Measurements from ENCODE around the gene CTDNEP1. TPM values are rescaled to one million over a fixed set of nuclear protein-coding genes. Genes with fewer than 3 reads are reported as not detected.

The CTDNEP1 gene
- total and polyA plus RNA-seq, 4 donors: 11.0 to 28.6 (median 18.6) TPM

DNA sequence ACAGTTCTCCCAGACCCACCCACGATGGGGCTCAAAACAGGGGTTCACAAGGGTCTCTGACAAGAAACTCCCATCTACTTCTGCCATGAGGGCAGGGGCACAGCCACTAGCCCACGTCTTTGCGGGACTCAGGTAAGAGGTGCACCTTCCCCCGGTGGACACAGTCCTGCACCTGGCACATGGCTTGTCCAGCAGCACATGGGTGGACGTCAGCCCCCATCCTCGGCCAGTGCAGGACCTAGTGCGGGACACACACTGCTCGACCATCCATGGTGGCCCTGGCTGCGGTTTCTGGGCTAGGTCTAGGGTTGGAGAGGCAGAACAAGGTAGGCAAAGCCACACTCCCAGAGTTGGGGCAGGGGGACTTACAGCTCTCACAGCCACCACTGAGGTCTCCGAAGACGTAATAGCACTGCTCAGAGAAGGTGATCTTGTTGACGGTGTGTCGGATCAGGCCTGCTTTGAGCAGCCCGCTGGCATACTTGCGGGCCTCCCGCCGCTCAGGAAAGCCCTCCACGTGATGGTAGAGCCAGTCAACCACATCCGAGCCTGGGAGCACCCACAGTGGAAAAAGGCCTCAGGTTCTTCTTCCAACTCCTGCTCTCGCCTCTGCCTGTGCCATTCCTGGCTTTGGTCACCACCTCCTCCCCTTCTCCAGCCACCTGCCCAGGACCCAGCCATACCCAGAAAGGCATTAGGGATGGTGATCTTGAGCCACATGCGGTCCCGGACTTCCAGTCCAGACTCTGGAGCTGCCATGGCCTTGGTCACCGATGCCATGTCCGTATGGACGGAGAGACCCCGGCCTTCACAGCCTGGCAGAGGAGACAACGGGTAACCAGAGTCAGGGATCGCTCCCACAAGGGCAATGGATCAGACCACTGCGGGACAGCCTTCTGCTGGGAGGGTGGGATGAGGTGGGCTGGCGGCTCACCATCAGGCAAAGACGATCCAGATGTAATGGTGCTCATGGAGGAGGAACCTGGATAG lies 24.5 kb downstream of the CTDNEP1 start:
- no peaks in the 10 kb centered on the region for H3K27me3 ChIP-seq (ENCODE audit: control insufficient read depth in 4 of 4, insufficient read depth in 4 of 4, low read length in 3 of 4)
- DNase-seq (ENCODE audit: low spot score): no peak
- H3K27ac ChIP-seq (ENCODE audit: low read depth in 1 of 2, low read length in 2 of 2): no peak overlapping the region
- no peak overlapping the region for H3K9ac ChIP-seq (ENCODE audit: low read depth in 1 of 2, low read length in 2 of 2)
- no peaks in the 10 kb centered on the region for H3K9me3 ChIP-seq (ENCODE audit: control insufficient read depth in 4 of 4, low read length in 3 of 4)
- H3K36me3 ChIP-seq (ENCODE audit: control insufficient read depth in 4 of 4, insufficient read depth in 3 of 4, low read depth in 1 of 4, low read length in 3 of 4): peaks cover 21 to 76% (median 44%) of the 10 kb centered on the region in 4 donors
- 96% methylated on average over 31 of the region's 31 CpGs for WGBS
- H3K4me3 ChIP-seq (ENCODE audit: low read depth in 1 of 3, low read length in 3 of 3): no peak overlapping the region
- TF ChIP-seq MAX (IDR thresholded peaks at IDR 0.05): no peak
- TF ChIP-seq, protein P1, sequence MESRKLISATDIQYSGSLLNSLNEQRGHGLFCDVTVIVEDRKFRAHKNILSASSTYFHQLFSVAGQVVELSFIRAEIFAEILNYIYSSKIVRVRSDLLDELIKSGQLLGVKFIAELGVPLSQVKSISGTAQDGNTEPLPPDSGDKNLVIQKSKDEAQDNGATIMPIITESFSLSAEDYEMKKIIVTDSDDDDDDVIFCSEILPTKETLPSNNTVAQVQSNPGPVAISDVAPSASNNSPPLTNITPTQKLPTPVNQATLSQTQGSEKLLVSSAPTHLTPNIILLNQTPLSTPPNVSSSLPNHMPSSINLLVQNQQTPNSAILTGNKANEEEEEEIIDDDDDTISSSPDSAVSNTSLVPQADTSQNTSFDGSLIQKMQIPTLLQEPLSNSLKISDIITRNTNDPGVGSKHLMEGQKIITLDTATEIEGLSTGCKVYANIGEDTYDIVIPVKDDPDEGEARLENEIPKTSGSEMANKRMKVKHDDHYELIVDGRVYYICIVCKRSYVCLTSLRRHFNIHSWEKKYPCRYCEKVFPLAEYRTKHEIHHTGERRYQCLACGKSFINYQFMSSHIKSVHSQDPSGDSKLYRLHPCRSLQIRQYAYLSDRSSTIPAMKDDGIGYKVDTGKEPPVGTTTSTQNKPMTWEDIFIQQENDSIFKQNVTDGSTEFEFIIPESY (IDR thresholded peaks at IDR 0.05): no peak
- no peak for TF ChIP-seq SP1 (IDR thresholded peaks at IDR 0.05)
- TF ChIP-seq HNF4A (conservative IDR thresholded peaks at IDR 0.05): no peak
- TF ChIP-seq, protein P2, sequence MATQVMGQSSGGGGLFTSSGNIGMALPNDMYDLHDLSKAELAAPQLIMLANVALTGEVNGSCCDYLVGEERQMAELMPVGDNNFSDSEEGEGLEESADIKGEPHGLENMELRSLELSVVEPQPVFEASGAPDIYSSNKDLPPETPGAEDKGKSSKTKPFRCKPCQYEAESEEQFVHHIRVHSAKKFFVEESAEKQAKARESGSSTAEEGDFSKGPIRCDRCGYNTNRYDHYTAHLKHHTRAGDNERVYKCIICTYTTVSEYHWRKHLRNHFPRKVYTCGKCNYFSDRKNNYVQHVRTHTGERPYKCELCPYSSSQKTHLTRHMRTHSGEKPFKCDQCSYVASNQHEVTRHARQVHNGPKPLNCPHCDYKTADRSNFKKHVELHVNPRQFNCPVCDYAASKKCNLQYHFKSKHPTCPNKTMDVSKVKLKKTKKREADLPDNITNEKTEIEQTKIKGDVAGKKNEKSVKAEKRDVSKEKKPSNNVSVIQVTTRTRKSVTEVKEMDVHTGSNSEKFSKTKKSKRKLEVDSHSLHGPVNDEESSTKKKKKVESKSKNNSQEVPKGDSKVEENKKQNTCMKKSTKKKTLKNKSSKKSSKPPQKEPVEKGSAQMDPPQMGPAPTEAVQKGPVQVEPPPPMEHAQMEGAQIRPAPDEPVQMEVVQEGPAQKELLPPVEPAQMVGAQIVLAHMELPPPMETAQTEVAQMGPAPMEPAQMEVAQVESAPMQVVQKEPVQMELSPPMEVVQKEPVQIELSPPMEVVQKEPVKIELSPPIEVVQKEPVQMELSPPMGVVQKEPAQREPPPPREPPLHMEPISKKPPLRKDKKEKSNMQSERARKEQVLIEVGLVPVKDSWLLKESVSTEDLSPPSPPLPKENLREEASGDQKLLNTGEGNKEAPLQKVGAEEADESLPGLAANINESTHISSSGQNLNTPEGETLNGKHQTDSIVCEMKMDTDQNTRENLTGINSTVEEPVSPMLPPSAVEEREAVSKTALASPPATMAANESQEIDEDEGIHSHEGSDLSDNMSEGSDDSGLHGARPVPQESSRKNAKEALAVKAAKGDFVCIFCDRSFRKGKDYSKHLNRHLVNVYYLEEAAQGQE (IDR thresholded peaks at IDR 0.05): no peak
- TF ChIP-seq GABPA (IDR thresholded peaks at IDR 0.05 in 1 of 2, conservative IDR thresholded peaks at IDR 0.05 in 1 of 2): no peak
- no peak for TF ChIP-seq HNF4G (IDR thresholded peaks at IDR 0.05)
- TF ChIP-seq TAF1 (conservative IDR thresholded peaks at IDR 0.05): no peak
- TF ChIP-seq, protein P3, sequence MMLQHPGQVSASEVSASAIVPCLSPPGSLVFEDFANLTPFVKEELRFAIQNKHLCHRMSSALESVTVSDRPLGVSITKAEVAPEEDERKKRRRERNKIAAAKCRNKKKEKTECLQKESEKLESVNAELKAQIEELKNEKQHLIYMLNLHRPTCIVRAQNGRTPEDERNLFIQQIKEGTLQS (IDR thresholded peaks at IDR 0.05): no peak
- no peak for TF ChIP-seq YY1 (IDR thresholded peaks at IDR 0.05)
- no peak for TF ChIP-seq RAD21 (IDR thresholded peaks at IDR 0.05)
- peaks cover 4 to 27% (median 18%) of the 10 kb centered on the region in 4 donors for H3K4me1 ChIP-seq (ENCODE audit: control insufficient read depth in 4 of 4, insufficient read depth in 4 of 4, low read length in 3 of 4)

DNA sequence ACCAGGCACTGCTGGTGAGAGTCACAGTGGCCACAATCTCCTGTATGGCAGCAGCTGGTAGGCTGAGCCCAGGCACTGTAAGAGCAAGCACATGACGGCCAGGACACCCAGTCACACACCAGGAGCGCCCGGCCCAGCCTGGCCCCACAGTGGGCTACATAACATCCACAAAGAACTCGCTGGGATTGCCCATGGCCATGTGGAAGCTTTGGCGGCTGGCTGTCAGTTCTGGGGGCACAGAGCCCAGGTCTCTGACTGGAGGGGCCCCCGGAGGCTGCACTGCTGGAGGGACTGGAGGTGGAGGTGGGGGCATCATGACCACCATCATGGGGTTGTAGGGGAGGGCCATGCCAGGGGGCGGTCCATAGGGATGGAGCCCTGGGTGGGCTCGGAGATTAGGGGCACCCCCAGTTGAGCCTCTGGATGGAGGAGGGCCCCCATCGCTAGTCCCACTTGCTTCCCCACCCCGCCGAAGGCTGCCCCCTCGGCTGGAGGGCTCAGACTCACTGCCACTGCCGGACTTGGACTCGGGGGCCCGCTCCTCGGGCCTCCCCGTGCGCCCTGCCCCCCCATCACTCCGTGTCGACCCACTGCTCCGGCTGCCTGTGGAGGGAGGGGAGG lies 25.7 kb downstream of the CTDNEP1 start:
- Histone ChIP-seq H3K9me3 (ENCODE audit: control insufficient read depth in 4 of 4, low read length in 3 of 4) (no peaks in the 10 kb centered on the region), H3K4me1 (ENCODE audit: control insufficient read depth in 4 of 4, insufficient read depth in 4 of 4, low read length in 3 of 4) (peaks cover 5 to 35% (median 28%) of the 10 kb centered on the region in 4 donors), H3K9ac (ENCODE audit: low read depth in 1 of 2, low read length in 2 of 2) (no peak overlapping the region), H3K36me3 (ENCODE audit: control insufficient read depth in 4 of 4, insufficient read depth in 3 of 4, low read depth in 1 of 4, low read length in 3 of 4) (peaks cover 21 to 88% (median 48%) of the 10 kb centered on the region in 4 donors), H3K27ac (ENCODE audit: low read depth in 1 of 2, low read length in 2 of 2) (no peak overlapping the region), H3K4me3 (ENCODE audit: low read depth in 1 of 3, low read length in 3 of 3) (no peak overlapping the region), H3K27me3 (ENCODE audit: control insufficient read depth in 4 of 4, insufficient read depth in 4 of 4, low read length in 3 of 4) (no peaks in the 10 kb centered on the region)
- no peak for DNase-seq (ENCODE audit: low spot score)
- WGBS: 89% methylated on average over 21 of the region's 21 CpGs
- TF ChIP-seq FOXA1 (IDR thresholded peaks at IDR 0.05) (no peak), RAD21 (IDR thresholded peaks at IDR 0.05) (no peak), RXRA (IDR thresholded peaks at IDR 0.05) (no peak), EGR1 (IDR thresholded peaks at IDR 0.05; ENCODE audit: low read depth in 2 of 2) (no peak), YY1 (IDR thresholded peaks at IDR 0.05) (no peak), SP1 (IDR thresholded peaks at IDR 0.05) (no peak), TAF1 (conservative IDR thresholded peaks at IDR 0.05) (no peak), FOXA2 (IDR thresholded peaks at IDR 0.05) (no peak), JUND (IDR thresholded peaks at IDR 0.05) (no peak), HNF4A (conservative IDR thresholded peaks at IDR 0.05) (no peak), NR2F2 (IDR thresholded peaks at IDR 0.05) (no peak)
- TF ChIP-seq, protein P2 (IDR thresholded peaks at IDR 0.05): no peak
- TF ChIP-seq, protein P1 (IDR thresholded peaks at IDR 0.05): no peak
